AG04450 (cell line): ENCODE results near the gene GHITM. TPM values are rescaled to one million over a fixed set of nuclear protein-coding genes. Genes with fewer than 3 reads are reported as not detected.

ENCODE experiments used
- CTCF ChIA-PET: fragments of 300-600, 350-600 bp; formaldehyde crosslinking; extraction: SDS; loops from one replicate; lab custom pipeline; 2022; ENCODE audit warnings: antibody characterized with exemption, inconsistent platforms; lab: Charles Lee
- POLR2A ChIA-PET: fragments of 350-600 bp; formaldehyde crosslinking; extraction: SDS; loops from one replicate; lab custom pipeline; 2021; ENCODE audit warnings: antibody characterized with exemption, inconsistent platforms; lab: Yijun Ruan, JAX
- DNase-seq: peaks from one replicate; pipeline ENCODE4 v3.0.0-alpha.2; 2011; ENCODE audit warnings: low read depth, low spot score
- H3K27ac ChIP-seq: one replicate; pipeline ENCODE4 v1.5.1; 2012; ENCODE audit warnings: low read depth, low read length, control low read depth
- H3K27me3 ChIP-seq: one replicate; pipeline ENCODE4 v1.6.0; 2012; ENCODE audit warnings: low read length; ENCODE audit not compliant: control insufficient read depth, insufficient read depth
- H3K4me3 ChIP-seq: 2 replicates; pipeline ENCODE4 v1.5.1; 2011; ENCODE audit warnings: mild to moderate bottlenecking, low read depth, low read length, control low read depth
- H3K9me3 ChIP-seq: 2 replicates; pipeline ENCODE4 v1.5.1; 2012; ENCODE audit warnings: low read length; ENCODE audit not compliant: control insufficient read depth, insufficient read depth
- polyA plus RNA-seq: library from polyadenylated mRNA; depleted of rRNA; stranded (reverse); fragments of >200 nt; gene quantifications from 2 replicates; pipeline ENCODE4 v1.2.3, GENCODE V29; 2011
- TF ChIP-seq, protein P1 (sequence below): IDR thresholded peaks from 2 replicates; pipeline ENCODE4 v1.5.1; 2011; ENCODE audit warnings: low read depth, low read length, control low read depth, inconsistent platforms

The GHITM gene
- polyA plus RNA-seq, 1 experiment = 227 TPM

DNA sequence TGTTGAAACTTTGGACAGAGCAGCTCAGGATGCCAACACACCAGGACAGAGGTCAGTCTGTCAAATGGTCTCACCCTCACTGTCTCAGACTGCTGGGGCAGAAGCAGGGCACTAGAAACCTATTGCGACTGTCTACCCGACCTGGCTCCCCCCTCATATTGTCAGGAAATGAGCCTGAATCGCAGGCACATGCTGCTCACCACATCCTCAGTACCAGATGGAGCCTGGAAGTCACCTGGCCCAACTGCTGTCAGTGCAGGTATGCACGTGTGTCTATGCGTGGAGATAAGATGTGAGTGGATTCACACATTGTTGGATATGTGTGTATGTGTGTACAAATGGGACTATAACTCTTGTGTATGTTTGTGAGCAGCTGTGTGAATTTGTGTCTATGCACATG lies 51.8 kb downstream of the GHITM start:
- no peak overlapping the region for H3K4me3 ChIP-seq
- CTCF ChIA-PET = interaction anchor here (1.1 kb wide), 1 partner anchor 43 kb away, joined by 4 read pairs; no protein-coding TSS in a partner anchor
- no peak overlapping the region for H3K27ac ChIP-seq
- H3K9me3 ChIP-seq = no peaks in the 10 kb centered on the region; the same call in 1 of the 2 replicates
- H3K27me3 ChIP-seq = peaks cover 31% of the 10 kb centered on the region
- TF ChIP-seq, protein P1, sequence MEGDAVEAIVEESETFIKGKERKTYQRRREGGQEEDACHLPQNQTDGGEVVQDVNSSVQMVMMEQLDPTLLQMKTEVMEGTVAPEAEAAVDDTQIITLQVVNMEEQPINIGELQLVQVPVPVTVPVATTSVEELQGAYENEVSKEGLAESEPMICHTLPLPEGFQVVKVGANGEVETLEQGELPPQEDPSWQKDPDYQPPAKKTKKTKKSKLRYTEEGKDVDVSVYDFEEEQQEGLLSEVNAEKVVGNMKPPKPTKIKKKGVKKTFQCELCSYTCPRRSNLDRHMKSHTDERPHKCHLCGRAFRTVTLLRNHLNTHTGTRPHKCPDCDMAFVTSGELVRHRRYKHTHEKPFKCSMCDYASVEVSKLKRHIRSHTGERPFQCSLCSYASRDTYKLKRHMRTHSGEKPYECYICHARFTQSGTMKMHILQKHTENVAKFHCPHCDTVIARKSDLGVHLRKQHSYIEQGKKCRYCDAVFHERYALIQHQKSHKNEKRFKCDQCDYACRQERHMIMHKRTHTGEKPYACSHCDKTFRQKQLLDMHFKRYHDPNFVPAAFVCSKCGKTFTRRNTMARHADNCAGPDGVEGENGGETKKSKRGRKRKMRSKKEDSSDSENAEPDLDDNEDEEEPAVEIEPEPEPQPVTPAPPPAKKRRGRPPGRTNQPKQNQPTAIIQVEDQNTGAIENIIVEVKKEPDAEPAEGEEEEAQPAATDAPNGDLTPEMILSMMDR = no peak
- DNase-seq = no peak
- POLR2A ChIA-PET = no interaction called here

DNA sequence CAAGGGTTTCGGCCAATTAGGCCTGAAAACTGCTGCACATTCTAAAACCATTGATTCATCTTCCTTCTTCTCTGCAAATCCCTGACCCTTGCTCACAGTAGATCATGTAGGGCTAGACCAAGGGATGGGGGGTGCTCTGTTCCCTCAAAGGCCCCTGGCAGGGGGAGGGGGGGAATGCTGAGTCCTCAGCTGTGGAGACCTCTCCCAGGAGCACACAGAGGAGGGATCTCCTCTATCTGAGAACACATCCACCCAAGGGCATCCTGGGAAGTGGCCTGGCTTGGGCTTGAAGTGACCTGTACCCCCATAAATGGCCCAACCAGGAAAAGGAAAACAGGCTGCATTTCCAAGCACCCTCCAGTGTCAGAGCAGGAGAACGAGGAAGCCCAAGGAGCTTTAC lies 54.0 kb downstream of the GHITM start:
- H3K4me3 ChIP-seq = no peak overlapping the region
- H3K27me3 ChIP-seq = peaks cover 42% of the 10 kb centered on the region
- no peak overlapping the region for H3K27ac ChIP-seq
- DNase-seq = no peak
- ChIA-PET CTCF (no interaction called here), POLR2A (no interaction called here)
- TF ChIP-seq, protein P1 = no peak
- no peaks in the 10 kb centered on the region; the same call in 1 of the 2 replicates for H3K9me3 ChIP-seq

DNA sequence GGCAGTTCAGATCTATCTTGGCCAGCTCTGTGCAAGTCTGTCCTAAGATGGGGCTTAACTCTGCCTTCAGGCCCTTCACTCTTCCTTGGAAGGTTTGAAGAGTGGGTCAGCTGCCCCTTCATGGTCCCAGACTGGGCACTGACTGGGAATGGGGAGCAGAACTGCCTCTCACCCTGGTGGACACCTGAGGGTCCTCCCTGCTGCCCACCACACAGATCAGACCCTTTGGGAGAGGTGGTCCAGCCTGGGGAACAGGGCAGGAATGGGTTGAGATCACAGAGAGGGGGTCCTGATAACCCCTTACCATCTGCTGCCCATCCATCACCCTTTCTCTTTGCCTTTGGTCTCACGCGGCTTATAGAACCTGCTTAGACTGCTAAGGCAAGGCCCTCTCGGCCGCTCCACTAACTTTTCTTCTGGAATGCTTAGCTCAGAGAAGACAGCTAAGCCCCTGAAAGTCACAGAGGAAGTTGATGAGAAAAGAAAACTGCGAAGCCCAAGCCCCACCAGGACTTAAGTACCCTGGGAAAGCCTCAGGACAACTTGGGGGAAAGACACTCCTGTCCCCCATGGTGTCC lies 54.6 kb downstream of the GHITM start:
- Histone ChIP-seq H3K27ac (no peak overlapping the region), H3K4me3 (no peak overlapping the region), H3K27me3 (peaks cover 45% of the 10 kb centered on the region), H3K9me3 (no peaks in the 10 kb centered on the region; the same call in 1 of the 2 replicates)
- TF ChIP-seq, protein P1 = no peak
- POLR2A ChIA-PET = no interaction called here
- CTCF ChIA-PET = no interaction called here
- no peak for DNase-seq

DNA sequence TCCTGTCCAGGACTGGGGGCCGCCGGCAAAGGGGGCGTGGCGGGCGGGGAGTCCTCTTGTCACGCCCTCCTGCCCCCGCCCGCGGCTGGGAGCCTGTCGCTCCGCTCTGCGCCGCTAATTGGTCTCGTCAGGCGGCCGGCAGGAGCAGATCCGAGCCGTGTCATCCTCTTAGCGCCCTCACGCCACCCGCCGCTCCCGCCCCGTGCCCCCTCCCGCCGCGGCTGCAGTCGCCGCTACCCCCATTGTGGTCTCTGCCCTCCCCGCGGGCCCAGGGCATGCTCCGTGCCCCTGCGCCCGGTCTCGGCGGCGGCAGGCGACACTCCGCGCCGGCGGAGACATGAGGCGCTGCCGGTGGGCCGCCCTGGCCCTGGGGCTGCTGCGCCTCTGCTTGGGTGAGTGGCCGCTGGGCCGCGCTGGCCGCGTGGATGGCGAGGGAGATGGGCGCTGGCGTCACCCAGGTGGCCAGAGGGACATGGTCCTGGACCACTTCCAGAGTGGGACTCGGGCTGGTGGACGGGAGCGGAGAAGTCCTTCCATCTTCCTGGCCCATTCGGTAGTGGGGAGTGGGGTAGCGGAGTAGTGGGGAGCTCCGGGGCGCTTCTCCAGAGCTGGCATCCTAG lies 55.2 kb downstream of the GHITM start, which contains the start of gene CDHR1:
Gene CDHR1, plus strand, starts transcription at position 114 of the 620 bp plus-strand sequence. Its CDS starts 224 bp downstream, at position 338.
- Histone ChIP-seq H3K9me3 (no peaks in the 10 kb centered on the region; the same call in 1 of the 2 replicates), H3K4me3 (no peak within 1 kb of the TSS), H3K27ac (no peak within 1 kb of the TSS), H3K27me3 (peaks cover 45% of the 10 kb centered on the region)
- TF ChIP-seq, protein P1 = no peak
- DNase-seq = no peak
- ChIA-PET POLR2A (no interaction called here), CTCF (no interaction called here)
